ENCODE measurements around the gene THOC5. TPM values are rescaled to one million over a fixed set of nuclear protein-coding genes. Genes with fewer than 3 reads are reported as not detected.
A peak's percentile ranks its signal among the peaks of the same experiment; 100 is the strongest.

Gene THOC5
- polyA plus RNA-seq, 4 donors = 20.3 to 27.3 (median 22.5) TPM

DNA sequence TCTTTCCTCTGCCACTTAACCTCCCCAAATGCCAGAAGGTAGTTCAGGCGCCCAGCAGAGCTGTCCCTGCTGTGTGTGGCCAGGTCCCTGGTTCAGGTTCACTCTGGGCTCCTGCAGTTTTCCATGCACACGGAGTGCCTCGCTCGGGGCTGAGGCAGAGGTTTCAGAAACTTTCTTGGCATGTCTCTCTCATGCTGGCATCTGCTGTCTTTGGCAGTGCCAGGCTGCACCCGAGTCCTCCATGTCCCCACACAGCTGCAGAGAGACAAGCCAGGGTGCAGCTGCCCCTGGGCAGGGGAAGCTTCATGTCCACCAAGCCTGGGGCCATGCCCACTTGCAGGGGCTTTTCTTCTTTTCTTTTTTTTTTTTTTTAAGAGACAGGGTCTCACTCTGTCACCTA, 80.6 kb downstream of the THOC5 start:
- H3K36me3 ChIP-seq (ENCODE audit: control insufficient read depth in 3 of 3, insufficient read depth in 2 of 3, low read depth in 1 of 3, low read length in 3 of 3) = peaks cover 0 to 3% (median 0%) of the 10 kb centered on the region in 3 donors
- WGBS, 3 donors = 71 to 74% (median 73%) methylated on average over 5 of the region's 5 CpGs
- H3K4me1 ChIP-seq (ENCODE audit: control insufficient read depth in 3 of 3, insufficient read depth in 2 of 3, low read depth in 1 of 3, low read length in 2 of 3) = no peaks in the 10 kb centered on the region
- H3K27ac ChIP-seq (ENCODE audit: low read depth in 1 of 3, low read length in 2 of 3) = no peak overlapping the region
- FAIRE-seq (no peak), DNase-seq (no peak)
- H3K9me3 ChIP-seq (ENCODE audit: control insufficient read depth in 2 of 2, insufficient read depth in 1 of 2, low read depth in 1 of 2, low read length in 1 of 2) = no peaks in the 10 kb centered on the region
- H3K27me3 ChIP-seq (ENCODE audit: control insufficient read depth in 3 of 3, insufficient read depth in 3 of 3, low read length in 3 of 3) = peaks cover 2 to 12% (median 3%) of the 10 kb centered on the region in 3 donors
- H3K4me3 ChIP-seq (ENCODE audit: low read depth in 1 of 3, low read length in 3 of 3) = no peak overlapping the region

DNA sequence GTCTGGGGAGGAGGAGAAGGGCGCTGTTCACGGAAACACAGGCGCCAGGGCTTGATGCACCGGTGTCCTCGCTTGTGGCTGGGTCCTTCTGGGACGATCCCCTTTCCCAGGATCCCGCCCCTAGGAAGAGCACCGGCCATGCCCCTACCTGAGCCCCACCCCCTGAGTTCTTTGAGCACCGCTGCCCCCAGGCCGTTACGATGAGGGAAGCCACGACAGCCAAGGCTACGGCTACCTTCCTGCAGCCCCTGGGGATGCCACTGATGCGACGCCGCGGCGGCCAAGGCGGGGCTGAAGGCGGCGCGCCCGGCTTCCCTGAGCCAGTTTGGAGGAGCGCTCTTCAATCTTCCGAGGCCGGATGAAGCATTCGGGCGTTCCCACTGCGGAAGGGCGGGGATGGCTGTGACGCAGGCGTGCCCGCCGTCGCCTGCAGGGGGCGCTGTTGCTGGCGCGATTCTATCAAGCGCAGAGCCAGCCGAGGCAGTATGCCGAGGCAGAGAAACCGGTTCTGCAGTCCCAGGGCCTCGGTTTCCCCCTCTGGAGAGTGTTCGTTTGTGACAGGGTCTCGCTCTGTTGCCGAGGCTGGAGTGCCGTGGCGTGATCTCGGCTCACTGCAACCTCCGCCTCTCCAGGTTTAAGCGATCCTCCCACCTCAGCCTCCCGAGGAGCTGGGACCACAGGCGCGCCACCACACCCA, 83.2 kb downstream of the THOC5 start:
- Histone ChIP-seq H3K27me3 (ENCODE audit: control insufficient read depth in 3 of 3, insufficient read depth in 3 of 3, low read length in 3 of 3) (peaks cover 2 to 10% (median 3%) of the 10 kb centered on the region in 3 donors), H3K27ac (ENCODE audit: low read depth in 1 of 3, low read length in 2 of 3) (no peak overlapping the region), H3K4me3 (ENCODE audit: low read depth in 1 of 3, low read length in 3 of 3) (peak overlapping the region in 2 of 3 donors; percentile 6 to 31), H3K4me1 (ENCODE audit: control insufficient read depth in 3 of 3, insufficient read depth in 2 of 3, low read depth in 1 of 3, low read length in 2 of 3) (no peaks in the 10 kb centered on the region), H3K9me3 (ENCODE audit: control insufficient read depth in 2 of 2, insufficient read depth in 1 of 2, low read depth in 1 of 2, low read length in 1 of 2) (no peaks in the 10 kb centered on the region), H3K36me3 (ENCODE audit: control insufficient read depth in 3 of 3, insufficient read depth in 2 of 3, low read depth in 1 of 3, low read length in 3 of 3) (peaks cover 0 to 5% (median 0%) of the 10 kb centered on the region in 3 donors)
- peak; percentile 35 to 81 for DNase-seq
- FAIRE-seq = no peak
- 17 to 28% (median 26%) methylated on average over 53 to 54 of the region's 54 CpGs for WGBS, 3 donors

- Histone ChIP-seq H3K9me3 (ENCODE audit: control insufficient read depth in 2 of 2, insufficient read depth in 1 of 2, low read depth in 1 of 2, low read length in 1 of 2) (no peaks in the 10 kb centered on the region), H3K36me3 (ENCODE audit: control insufficient read depth in 3 of 3, insufficient read depth in 2 of 3, low read depth in 1 of 3, low read length in 3 of 3) (peaks cover 0 to 5% (median 0%) of the 10 kb centered on the region in 3 donors), H3K27ac (ENCODE audit: low read depth in 1 of 3, low read length in 2 of 3) (no peak overlapping the region), H3K4me1 (ENCODE audit: control insufficient read depth in 3 of 3, insufficient read depth in 2 of 3, low read depth in 1 of 3, low read length in 2 of 3) (no peaks in the 10 kb centered on the region), H3K27me3 (ENCODE audit: control insufficient read depth in 3 of 3, insufficient read depth in 3 of 3, low read length in 3 of 3) (peaks cover 2 to 10% (median 2%) of the 10 kb centered on the region in 3 donors), H3K4me3 (ENCODE audit: low read depth in 1 of 3, low read length in 3 of 3) (peak overlapping the region in 1 of 3 donors; percentile 6)
- FAIRE-seq = no peak
- no peak for DNase-seq
- 45 to 55% (median 54%) methylated on average over 9 of the region's 9 CpGs for WGBS, 3 donors
Measured at GRCh38 chr22:29469755-29470154, 83.8 kb downstream of the THOC5 start.

DNA sequence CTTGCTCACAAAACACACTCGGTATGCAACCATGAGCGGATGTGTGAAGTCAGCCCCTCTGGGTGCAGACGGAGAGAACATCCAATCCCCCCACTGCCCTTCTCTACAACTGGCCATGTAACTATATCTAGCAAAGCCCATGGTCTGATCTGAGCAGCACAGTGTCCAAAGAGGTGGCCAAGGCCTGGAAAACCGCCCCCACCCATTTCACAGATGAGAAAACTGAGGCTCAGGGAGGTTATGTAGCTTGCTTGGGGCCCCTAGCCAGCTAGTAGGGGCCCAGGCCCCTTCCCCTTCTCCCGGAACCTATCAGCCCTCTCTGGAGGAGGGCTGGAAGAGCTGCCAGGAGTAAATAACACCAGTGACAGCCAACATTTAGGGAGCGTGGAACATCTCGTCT, 89.0 kb downstream of the THOC5 start:
- H3K9me3 ChIP-seq (ENCODE audit: control insufficient read depth in 2 of 2, insufficient read depth in 1 of 2, low read depth in 1 of 2, low read length in 1 of 2) = no peaks in the 10 kb centered on the region
- no peak overlapping the region for H3K4me3 ChIP-seq (ENCODE audit: low read depth in 1 of 3, low read length in 3 of 3)
- 77 to 85% (median 82%) methylated on average over 7 of the region's 7 CpGs for WGBS, 3 donors
- FAIRE-seq (no peak), DNase-seq (no peak)
- peaks cover 0 to 2% (median 0%) of the 10 kb centered on the region in 3 donors for H3K36me3 ChIP-seq (ENCODE audit: control insufficient read depth in 3 of 3, insufficient read depth in 2 of 3, low read depth in 1 of 3, low read length in 3 of 3)
- no peaks in the 10 kb centered on the region for H3K4me1 ChIP-seq (ENCODE audit: control insufficient read depth in 3 of 3, insufficient read depth in 2 of 3, low read depth in 1 of 3, low read length in 2 of 3)
- H3K27me3 ChIP-seq (ENCODE audit: control insufficient read depth in 3 of 3, insufficient read depth in 3 of 3, low read length in 3 of 3) = peaks cover 0 to 2% (median 0%) of the 10 kb centered on the region in 3 donors
- no peak overlapping the region for H3K27ac ChIP-seq (ENCODE audit: low read depth in 1 of 3, low read length in 2 of 3)

DNA sequence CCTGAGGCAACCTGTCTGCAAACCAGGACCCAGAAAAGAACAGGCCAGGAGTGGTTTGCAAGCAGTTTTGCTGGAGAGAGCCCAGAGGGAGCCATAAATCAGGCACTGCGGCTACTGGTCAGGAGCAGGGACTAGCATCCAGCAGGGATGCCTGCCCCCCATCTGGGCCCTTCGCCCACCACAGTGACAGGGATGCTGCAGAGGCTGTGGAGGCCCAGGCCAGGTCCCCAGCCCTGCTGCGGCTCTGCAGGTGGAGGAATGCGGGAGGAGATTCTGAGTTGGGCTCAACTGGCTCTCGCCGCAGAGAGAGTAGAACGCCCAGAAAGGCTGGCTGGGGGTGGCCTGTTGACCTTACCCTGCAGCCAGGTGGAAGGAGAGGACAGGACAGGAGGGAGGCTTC, 89.9 kb downstream of the THOC5 start:
- Histone ChIP-seq H3K9me3 (ENCODE audit: control insufficient read depth in 2 of 2, insufficient read depth in 1 of 2, low read depth in 1 of 2, low read length in 1 of 2) (no peaks in the 10 kb centered on the region), H3K36me3 (ENCODE audit: control insufficient read depth in 3 of 3, insufficient read depth in 2 of 3, low read depth in 1 of 3, low read length in 3 of 3) (peaks cover 0 to 2% (median 0%) of the 10 kb centered on the region in 3 donors), H3K27me3 (ENCODE audit: control insufficient read depth in 3 of 3, insufficient read depth in 3 of 3, low read length in 3 of 3) (peaks cover 0 to 2% (median 0%) of the 10 kb centered on the region in 3 donors), H3K27ac (ENCODE audit: low read depth in 1 of 3, low read length in 2 of 3) (no peak overlapping the region), H3K4me3 (ENCODE audit: low read depth in 1 of 3, low read length in 3 of 3) (no peak overlapping the region), H3K4me1 (ENCODE audit: control insufficient read depth in 3 of 3, insufficient read depth in 2 of 3, low read depth in 1 of 3, low read length in 2 of 3) (no peaks in the 10 kb centered on the region)
- FAIRE-seq = no peak
- 85 to 93% (median 89%) methylated on average over 7 of the region's 7 CpGs for WGBS, 3 donors
- DNase-seq = no peak

- Histone ChIP-seq H3K9me3 (ENCODE audit: control insufficient read depth in 2 of 2, insufficient read depth in 1 of 2, low read depth in 1 of 2, low read length in 1 of 2) (no peaks in the 10 kb centered on the region), H3K4me1 (ENCODE audit: control insufficient read depth in 3 of 3, insufficient read depth in 2 of 3, low read depth in 1 of 3, low read length in 2 of 3) (no peaks in the 10 kb centered on the region), H3K27ac (ENCODE audit: low read depth in 1 of 3, low read length in 2 of 3) (no peak overlapping the region), H3K4me3 (ENCODE audit: low read depth in 1 of 3, low read length in 3 of 3) (no peak overlapping the region), H3K36me3 (ENCODE audit: control insufficient read depth in 3 of 3, insufficient read depth in 2 of 3, low read depth in 1 of 3, low read length in 3 of 3) (peaks cover 0 to 2% (median 0%) of the 10 kb centered on the region in 3 donors), H3K27me3 (ENCODE audit: control insufficient read depth in 3 of 3, insufficient read depth in 3 of 3, low read length in 3 of 3) (no peaks in the 10 kb centered on the region)
- WGBS, 3 donors = 88 to 89% (median 88%) methylated on average over 5 of the region's 5 CpGs
- DNase-seq (no peak), FAIRE-seq (no peak)
Measured at GRCh38 chr22:29461263-29461662, 92.3 kb downstream of the THOC5 start.

- Histone ChIP-seq H3K4me1 (ENCODE audit: control insufficient read depth in 3 of 3, insufficient read depth in 2 of 3, low read depth in 1 of 3, low read length in 2 of 3) (no peaks in the 10 kb centered on the region), H3K27ac (ENCODE audit: low read depth in 1 of 3, low read length in 2 of 3) (no peak overlapping the region), H3K4me3 (ENCODE audit: low read depth in 1 of 3, low read length in 3 of 3) (no peak overlapping the region), H3K36me3 (ENCODE audit: control insufficient read depth in 3 of 3, insufficient read depth in 2 of 3, low read depth in 1 of 3, low read length in 3 of 3) (no peaks in the 10 kb centered on the region), H3K27me3 (ENCODE audit: control insufficient read depth in 3 of 3, insufficient read depth in 3 of 3, low read length in 3 of 3) (no peaks in the 10 kb centered on the region), H3K9me3 (ENCODE audit: control insufficient read depth in 2 of 2, insufficient read depth in 1 of 2, low read depth in 1 of 2, low read length in 1 of 2) (no peaks in the 10 kb centered on the region)
- WGBS, 3 donors = 45 to 62% (median 60%) methylated on average over 9 of the region's 9 CpGs
- FAIRE-seq (no peak), DNase-seq (no peak)
Measured at GRCh38 chr22:29459773-29460172, 93.8 kb downstream of the THOC5 start.

GRCh38 chr22:29458551-29458950, 95.0 kb downstream of the THOC5 start:
- Histone ChIP-seq H3K4me3 (ENCODE audit: low read depth in 1 of 3, low read length in 3 of 3) (no peak overlapping the region), H3K9me3 (ENCODE audit: control insufficient read depth in 2 of 2, insufficient read depth in 1 of 2, low read depth in 1 of 2, low read length in 1 of 2) (no peaks in the 10 kb centered on the region), H3K36me3 (ENCODE audit: control insufficient read depth in 3 of 3, insufficient read depth in 2 of 3, low read depth in 1 of 3, low read length in 3 of 3) (peaks cover 0 to 4% (median 0%) of the 10 kb centered on the region in 3 donors), H3K27me3 (ENCODE audit: control insufficient read depth in 3 of 3, insufficient read depth in 3 of 3, low read length in 3 of 3) (no peaks in the 10 kb centered on the region), H3K27ac (ENCODE audit: low read depth in 1 of 3, low read length in 2 of 3) (no peak overlapping the region), H3K4me1 (ENCODE audit: control insufficient read depth in 3 of 3, insufficient read depth in 2 of 3, low read depth in 1 of 3, low read length in 2 of 3) (no peaks in the 10 kb centered on the region)
- DNase-seq (no peak), FAIRE-seq (no peak)

GRCh38 chr22:29457730-29458129, 95.8 kb downstream of the THOC5 start:
- peak; percentile 43 to 53 for DNase-seq
- WGBS, 3 donors = 30 to 34% (median 34%) methylated on average over 4 of the region's 4 CpGs
- Histone ChIP-seq H3K36me3 (ENCODE audit: control insufficient read depth in 3 of 3, insufficient read depth in 2 of 3, low read depth in 1 of 3, low read length in 3 of 3) (peaks cover 0 to 4% (median 0%) of the 10 kb centered on the region in 3 donors), H3K27ac (ENCODE audit: low read depth in 1 of 3, low read length in 2 of 3) (no peak overlapping the region), H3K9me3 (ENCODE audit: control insufficient read depth in 2 of 2, insufficient read depth in 1 of 2, low read depth in 1 of 2, low read length in 1 of 2) (no peaks in the 10 kb centered on the region), H3K27me3 (ENCODE audit: control insufficient read depth in 3 of 3, insufficient read depth in 3 of 3, low read length in 3 of 3) (no peaks in the 10 kb centered on the region), H3K4me3 (ENCODE audit: low read depth in 1 of 3, low read length in 3 of 3) (no peak overlapping the region), H3K4me1 (ENCODE audit: control insufficient read depth in 3 of 3, insufficient read depth in 2 of 3, low read depth in 1 of 3, low read length in 2 of 3) (no peaks in the 10 kb centered on the region)
- no peak for FAIRE-seq

Data from small intestine (tissue), 7 donors.